Measurements from ENCODE around the gene GALNT3. TPM values are rescaled to one million over a fixed set of nuclear protein-coding genes. Genes with fewer than 3 reads are reported as not detected.

GALNT3 gene
- total RNA-seq, 1 donor from 2014 or later, result 0.64 TPM

GRCh38 chr2:165766326-165766927, 27.6 kb downstream of the GALNT3 start:
- no peaks in the 10 kb centered on the region for H3K9me3 ChIP-seq
- no peaks in the 10 kb centered on the region for H3K4me1 ChIP-seq
- DNase-seq (ENCODE audit: low spot score in 2 of 2), result no peak
- H3K4me3 ChIP-seq, result no peak overlapping the region
- intact Hi-C loops (cut with DNase I), result no loop called here
- no peak for TF ChIP-seq CTCF (IDR thresholded peaks at IDR 0.05)
- H3K27ac ChIP-seq, result no peak overlapping the region
- H3K36me3 ChIP-seq, result no peaks in the 10 kb centered on the region
- no peaks in the 10 kb centered on the region for H3K27me3 ChIP-seq

GRCh38 chr2:165762723-165763122, 31.3 kb downstream of the GALNT3 start:
- Histone ChIP-seq H3K36me3 (no peaks in the 10 kb centered on the region), H3K27me3 (no peaks in the 10 kb centered on the region), H3K4me3 (no peak overlapping the region), H3K27ac (no peak overlapping the region), H3K9me3 (no peaks in the 10 kb centered on the region), H3K4me1 (no peaks in the 10 kb centered on the region)
- DNase-seq (ENCODE audit: low spot score in 2 of 2), result no peak
- intact Hi-C loops (cut with DNase I), result no loop called here
- TF ChIP-seq CTCF (IDR thresholded peaks at IDR 0.05), result no peak

GRCh38 chr2:165757906-165758675, 36.0 kb downstream of the GALNT3 start:
- Histone ChIP-seq H3K27me3 (no peaks in the 10 kb centered on the region), H3K4me1 (no peaks in the 10 kb centered on the region), H3K36me3 (no peaks in the 10 kb centered on the region), H3K4me3 (no peak overlapping the region), H3K27ac (no peak overlapping the region), H3K9me3 (no peaks in the 10 kb centered on the region)
- DNase-seq (ENCODE audit: low spot score in 2 of 2), result no peak
- no peak for TF ChIP-seq CTCF (IDR thresholded peaks at IDR 0.05)
- intact Hi-C loops (cut with DNase I), result no loop called here

- Histone ChIP-seq H3K4me1 (no peaks in the 10 kb centered on the region), H3K9me3 (no peaks in the 10 kb centered on the region), H3K27ac (no peak overlapping the region), H3K36me3 (no peaks in the 10 kb centered on the region), H3K27me3 (no peaks in the 10 kb centered on the region), H3K4me3 (no peak overlapping the region)
- no peak for DNase-seq (ENCODE audit: low spot score in 2 of 2)
- intact Hi-C loops (cut with DNase I), result no loop called here
- no peak for TF ChIP-seq CTCF (IDR thresholded peaks at IDR 0.05)
These were observed 47.5 kb downstream of the GALNT3 start for GRCh38 chr2:165746501-165746900.

- Histone ChIP-seq H3K4me3 (no peak overlapping the region), H3K4me1 (no peaks in the 10 kb centered on the region), H3K27ac (no peak overlapping the region), H3K9me3 (no peaks in the 10 kb centered on the region), H3K36me3 (no peaks in the 10 kb centered on the region), H3K27me3 (no peaks in the 10 kb centered on the region)
- DNase-seq (ENCODE audit: low spot score in 2 of 2), result no peak
- intact Hi-C loops (cut with DNase I), result no loop called here
- no peak for TF ChIP-seq CTCF (IDR thresholded peaks at IDR 0.05)
These were observed 48.1 kb downstream of the GALNT3 start for GRCh38 chr2:165745916-165746315.

Data from ascending aorta (tissue), 2 donors.